SK-MEL-5 (cell line): ENCODE measurements around the gene RRP15. TPM values are rescaled to one million over a fixed set of nuclear protein-coding genes. Genes with fewer than 3 reads are reported as not detected.

Source experiments
- DNase-seq: peaks from one replicate; pipeline ENCODE4 v3.0.0-alpha.2; 2016; ENCODE audit warnings: low read depth, low spot score
- in situ Hi-C: cut with HindIII; loops from 2 replicates; pipeline ENCODE4 v1.10.0; 2016; ENCODE audit warnings: low sequenced_read_pairs, high pct_unique_total_duplicates, low pct_unique_long_range_greater_than_20kb
- total RNA-seq: library from RNA; depleted of rRNA; stranded (reverse); fragments of >200 nt; shearing (Covaris generic); gene quantifications from 2 replicates; pipeline ENCODE4 v1.2.3, GENCODE V29; 2014

The RRP15 gene
- total RNA-seq, 1 experiment from 2014 or later = 16.2 TPM

DNA sequence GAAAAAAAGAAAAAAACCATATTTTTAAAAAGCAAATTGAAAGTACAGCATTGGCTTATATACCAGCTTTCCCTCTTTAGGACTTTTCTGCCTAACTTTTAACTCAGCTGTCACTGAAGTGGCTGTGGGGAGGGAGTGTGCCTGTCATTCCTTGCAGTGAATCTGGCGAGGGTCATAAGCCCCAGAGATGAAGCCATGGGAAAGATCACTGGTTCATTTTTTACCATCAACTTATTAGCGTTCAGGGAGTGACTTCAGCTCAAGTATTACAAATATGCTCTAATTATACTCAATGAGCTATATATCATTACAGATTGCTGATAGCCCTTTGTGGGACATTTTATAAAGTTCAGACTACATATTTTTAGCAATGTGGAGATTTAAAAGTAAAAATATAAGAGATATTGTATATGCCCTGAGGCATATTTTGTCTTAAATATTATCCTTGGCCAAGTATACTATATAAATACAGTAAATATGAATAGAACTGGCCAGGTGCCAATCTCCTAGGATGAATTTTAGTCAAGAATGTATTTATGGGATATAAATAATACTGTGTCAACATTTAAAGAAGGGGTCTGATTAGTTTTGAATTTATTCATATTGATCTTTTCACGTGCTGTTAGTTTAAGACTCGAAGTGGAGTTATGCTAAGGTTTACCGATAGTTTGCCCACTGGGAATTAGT, 64.4 kb downstream of the RRP15 start:
- in situ Hi-C loops = no loop called here
- DNase-seq = no peak

DNA sequence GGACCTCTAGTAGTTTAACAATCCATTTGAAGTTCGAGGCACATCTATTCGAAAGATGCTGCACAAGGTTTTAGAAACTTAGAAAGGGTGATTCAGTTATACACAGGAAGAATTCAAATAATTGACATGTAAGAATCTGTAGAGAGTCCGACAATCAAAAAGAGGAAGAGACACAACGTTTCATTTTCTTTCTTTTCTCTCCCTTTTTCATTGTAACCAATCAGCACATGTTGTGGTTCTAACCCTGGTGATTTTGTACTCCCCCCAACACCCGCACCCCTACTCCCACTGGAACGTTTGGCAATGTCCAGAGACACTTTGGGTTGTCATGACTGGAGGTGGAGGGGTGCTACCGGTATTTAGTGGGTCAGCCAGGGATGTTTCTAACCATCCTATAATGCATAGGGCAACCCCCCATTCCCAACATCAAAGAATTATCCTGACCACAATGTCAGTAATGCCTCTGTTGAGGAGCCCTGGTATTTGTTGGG, 65.0 kb downstream of the RRP15 start:
- in situ Hi-C loops = no loop called here
- no peak for DNase-seq

DNA sequence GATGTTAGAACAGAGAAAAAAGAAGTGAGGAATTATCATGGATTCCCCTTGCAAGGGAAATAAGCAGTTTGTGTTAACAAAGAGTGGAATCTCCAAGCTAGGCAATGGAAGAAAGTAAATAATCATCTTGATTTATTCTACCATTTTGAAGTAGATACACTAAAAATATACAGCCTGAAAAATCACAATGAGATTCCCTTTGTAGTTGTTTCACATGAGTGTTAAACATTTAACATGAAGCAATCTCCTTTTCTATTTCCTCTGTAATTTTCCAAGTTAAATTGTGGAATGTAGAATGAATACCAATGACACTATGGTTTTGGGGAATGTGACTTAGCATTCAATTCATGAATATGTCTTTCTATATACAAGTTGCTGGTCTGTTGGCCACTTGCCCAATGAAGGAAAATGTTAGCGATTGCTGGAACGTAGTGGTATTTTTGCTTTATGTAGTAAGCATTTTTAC, 65.7 kb downstream of the RRP15 start:
- in situ Hi-C loops = no loop called here
- DNase-seq = peak; percentile 57

DNA sequence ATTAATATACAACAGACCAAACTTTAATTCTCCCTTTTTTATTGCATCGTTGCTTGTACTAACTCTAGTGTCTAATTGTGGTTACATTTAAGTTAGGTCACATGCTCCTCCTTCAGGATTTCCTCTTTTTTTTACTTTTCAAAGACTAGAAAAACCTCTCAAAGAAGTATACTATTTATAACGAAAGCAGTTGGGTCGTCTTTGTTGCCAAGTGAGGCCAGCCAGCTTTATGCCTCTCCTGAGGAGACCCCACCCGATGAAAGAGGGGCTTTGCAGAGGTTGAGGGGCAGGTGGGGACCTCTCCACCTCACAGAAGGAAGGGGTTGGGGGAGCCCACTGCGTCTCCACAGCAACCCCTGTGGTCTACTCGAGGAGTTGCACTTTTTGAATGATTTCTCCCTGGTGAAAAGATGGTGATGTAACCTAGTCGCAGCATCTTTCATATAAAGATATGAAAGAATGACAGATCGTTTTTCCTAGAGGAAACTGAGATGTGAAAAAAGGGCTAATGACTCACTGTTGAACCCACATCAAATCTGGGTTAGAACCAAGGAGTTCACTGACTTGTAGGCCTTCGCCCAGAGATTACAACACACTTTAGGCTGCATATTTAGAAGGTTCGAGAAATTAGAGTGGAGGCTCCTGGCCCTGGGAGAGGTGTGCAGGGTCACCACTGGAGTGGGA, 66.4 kb downstream of the RRP15 start:
- in situ Hi-C loops = no loop called here
- DNase-seq = peak; percentile 68

DNA sequence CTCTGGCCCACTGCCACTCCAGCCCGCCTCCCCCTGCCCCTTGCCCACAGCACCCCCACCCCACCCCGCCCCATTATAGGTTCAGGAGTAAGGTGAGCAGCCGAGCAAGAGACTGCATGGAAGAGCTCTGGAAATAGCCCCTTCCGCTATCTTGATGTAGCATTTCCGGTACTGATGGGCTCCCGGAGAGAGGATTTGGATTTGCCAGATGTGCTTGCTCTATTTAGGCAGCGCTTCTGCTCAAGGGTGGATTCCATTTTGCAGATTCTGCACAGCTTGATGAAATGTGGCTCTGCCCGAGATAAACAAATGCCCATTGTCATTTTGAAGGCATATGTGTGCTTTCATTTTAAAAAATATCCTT, 67.0 kb downstream of the RRP15 start:
- in situ Hi-C loops = no loop called here

DNA sequence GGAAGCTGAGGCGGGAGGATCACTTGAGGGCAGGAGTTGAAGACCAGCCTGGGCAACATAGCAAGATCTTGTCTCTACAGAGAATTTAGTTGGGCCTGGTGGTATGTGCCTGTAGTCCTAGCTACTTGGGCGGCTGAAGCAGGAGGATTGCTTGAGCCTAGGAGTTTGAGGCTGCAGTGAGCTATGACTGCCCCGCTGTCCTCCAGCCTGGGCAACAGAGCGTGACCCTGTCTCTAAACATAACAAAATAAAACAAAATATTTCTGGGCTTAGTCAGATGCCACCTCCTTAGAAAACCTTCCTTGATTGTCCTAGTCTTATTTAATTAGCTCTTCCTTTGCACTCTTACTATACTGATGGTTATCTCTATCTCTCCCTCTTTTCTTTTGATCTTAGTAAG, 68.6 kb downstream of the RRP15 start:
- DNase-seq = no peak
- in situ Hi-C loops = no loop called here

More for the DNA sequence above, 67.0 kb downstream of the RRP15 start:
- DNase-seq = no peak

DNA sequence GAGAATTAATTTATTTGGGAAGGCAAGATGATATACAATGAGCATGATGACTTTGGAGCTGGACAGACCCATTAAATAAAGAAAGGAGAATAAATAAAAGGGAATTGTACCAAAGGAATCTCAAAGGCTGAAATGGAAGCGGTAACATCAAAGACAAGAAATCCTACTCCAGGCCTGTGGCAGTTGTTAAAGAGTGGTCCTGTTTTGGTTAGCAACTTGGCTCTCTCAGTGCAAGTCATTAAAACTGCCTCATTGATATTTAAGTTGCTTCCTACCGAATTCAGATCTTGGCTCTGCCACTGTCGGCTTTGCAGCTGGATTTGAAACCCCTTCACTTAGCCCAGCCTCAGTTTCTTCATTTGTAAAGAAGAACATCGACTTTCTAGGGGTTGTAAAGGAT, 70.2 kb downstream of the RRP15 start:
- in situ Hi-C loops = no loop called here
- DNase-seq = no peak

DNA sequence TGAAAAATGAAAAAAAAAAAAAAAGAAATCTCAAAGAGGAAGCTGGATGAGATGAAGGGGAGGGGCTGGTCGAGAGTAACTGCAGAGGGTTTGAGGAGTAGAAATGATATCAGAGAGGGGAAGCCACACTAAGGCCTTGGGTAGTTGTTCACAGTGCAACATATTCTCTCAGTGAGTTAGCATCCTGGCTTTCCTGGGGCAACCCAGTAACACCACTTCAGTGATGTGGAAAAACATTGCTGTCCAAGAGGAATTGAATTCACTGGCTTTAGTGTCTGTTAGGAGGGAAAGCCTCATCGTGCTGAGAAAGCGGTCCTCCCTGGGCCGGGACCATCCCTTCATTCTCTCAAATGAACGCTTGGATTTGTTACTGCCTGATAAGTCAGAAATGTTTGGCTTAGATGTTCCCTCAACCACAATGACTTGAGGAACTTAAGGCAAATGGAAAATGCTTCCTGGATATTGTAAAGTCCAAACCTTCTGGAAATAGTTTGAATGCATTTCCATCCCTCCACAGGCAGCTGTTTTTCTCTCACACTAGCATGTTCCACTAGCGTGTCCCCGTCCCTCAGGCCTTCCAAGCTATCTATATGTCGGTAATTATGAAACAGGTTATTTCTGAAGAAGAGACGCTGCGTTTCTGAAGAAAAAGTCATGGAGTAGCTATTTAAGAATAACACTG, 72.3 kb downstream of the RRP15 start:
- in situ Hi-C loops = no loop called here

DNA sequence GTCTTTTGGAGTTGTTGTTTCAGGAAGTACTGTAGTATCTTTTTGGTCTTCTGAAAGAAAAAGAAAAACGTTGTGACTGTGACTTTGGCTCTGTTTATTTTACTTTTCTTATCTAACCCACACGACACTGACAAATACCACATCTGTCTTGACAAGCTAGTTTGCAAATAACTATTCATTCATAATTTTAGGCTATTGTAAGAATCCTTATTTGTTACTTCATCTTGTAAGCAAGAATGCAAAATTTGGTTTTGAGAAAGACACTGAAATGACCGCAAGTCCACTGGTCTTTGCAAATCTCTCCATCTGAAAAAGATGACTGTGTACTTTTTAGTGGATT, 72.8 kb downstream of the RRP15 start:
- in situ Hi-C loops = no loop called here
- no peak for DNase-seq

More for the DNA sequence above, 72.3 kb downstream of the RRP15 start:
- no peak for DNase-seq

DNA sequence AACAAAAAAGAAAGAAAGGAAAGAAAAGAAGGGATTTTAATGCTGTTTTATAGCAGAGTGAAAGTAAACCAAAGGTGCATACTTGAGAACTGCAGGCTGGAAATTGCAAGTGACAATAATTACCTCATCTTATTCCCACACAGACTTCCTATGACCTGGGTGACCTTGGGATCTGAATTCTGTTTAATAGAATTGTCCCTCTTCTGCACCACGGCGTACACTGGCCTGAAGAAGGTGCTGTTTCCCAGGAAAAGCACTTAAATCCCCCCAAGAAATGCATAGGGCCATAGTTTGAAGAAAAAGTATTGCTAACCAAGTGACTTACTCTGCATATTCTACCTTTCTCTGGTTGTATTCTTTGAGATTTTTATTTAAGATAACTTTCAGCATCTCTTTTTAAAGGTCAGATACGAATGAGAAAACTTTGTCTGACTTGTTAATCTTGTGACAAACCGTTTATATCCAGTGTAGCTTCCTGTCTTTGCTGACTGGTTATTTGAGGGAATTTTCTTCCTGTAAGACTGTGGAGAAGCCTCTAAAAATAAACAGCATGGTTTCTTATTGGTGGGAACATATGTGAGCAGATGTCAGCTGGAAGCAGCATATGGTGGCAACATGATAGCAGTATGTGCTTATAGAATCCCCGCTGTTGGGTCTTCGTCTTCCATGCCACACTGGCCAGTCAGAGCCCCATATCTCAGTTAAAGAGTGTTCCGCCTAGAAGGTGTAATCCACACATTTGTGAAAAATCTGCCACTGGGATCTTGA, 76.4 kb downstream of the RRP15 start:
- DNase-seq = peak; percentile 82
- in situ Hi-C loops = no loop called here

DNA sequence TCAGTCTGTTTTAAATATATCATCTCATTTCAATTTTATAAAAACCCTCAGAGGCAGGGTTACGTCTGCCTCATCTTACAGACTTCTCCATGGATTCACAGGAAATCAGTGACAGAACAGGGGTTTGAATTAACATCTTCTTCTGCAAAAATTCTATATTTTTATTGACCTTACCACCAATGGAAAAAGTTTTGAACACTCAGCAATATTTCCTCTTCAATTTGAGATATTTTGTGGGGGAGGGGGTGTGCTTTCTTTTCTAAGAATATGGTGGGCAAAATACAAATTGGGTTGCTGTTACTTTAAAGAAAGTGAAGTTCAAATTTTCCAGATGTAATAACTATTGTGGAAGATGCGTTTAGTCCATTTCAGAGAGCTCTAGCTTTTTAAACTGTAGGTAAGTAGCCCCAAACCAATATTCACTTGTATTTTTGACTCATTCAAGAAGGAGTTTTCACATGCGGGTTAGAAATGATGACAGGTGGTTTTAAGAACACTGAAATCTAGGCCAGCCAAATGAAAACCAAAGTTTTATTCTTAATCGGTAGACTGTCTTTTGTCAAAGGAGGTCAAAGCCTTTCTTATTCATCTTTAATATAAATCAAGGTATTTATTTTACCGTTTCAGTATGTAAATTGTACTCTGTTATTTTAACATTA, 77.5 kb downstream of the RRP15 start:
- in situ Hi-C loops = no loop called here

DNA sequence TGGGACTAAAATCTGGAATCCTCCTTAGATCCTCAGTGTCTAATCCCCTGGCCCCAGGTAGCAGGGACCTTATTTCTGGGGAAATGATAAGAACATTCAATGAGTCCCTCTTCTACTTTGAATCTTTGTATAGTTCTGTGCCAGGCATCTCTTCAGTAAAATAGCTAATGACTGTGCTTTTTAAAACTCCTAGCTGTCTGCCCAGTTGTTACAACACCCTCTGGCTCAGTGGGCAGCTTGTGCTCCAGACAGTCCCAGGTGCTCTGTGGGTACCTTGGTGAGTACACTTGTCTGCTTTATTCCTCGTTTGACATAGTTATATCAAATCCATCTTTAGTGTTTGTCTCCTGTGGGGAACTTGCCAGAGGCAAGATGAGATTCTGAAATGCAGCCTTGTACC, 78.0 kb downstream of the RRP15 start:
- in situ Hi-C loops = no loop called here
- DNase-seq = no peak

More for the DNA sequence above, 77.5 kb downstream of the RRP15 start:
- DNase-seq = no peak

DNA sequence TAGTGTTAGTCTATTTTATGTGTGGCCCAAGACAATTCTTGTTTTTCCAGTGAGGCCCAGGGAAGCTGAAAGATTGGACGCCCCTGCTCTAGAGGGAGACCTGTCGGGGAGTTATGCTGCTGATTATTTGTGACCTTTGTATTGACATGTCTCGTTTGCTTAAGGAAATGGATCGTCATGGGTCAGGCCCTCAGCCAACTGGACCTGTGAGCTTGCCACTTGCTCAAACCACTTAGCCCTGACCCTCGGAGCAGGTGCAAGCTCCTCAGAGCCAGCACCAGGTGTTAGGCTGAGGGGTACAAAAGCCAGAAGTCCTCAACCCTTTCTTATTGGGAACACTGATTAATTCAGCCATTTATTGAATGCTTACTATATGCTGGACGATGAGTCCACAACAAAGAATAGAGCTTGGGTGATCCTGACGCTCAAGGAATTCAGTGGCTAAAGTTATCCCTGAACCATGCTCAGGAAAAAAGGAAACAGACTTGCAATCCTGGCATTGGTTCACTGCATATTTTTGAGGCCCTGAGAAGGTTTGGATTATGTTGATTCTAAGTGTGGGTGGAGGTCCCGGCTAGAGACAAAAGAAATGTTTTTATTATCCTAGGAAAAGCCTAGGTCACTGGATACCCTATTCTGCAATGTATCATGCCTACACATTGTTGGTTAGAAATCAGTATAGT, 79.1 kb downstream of the RRP15 start:
- in situ Hi-C loops = no loop called here
- DNase-seq = no peak

DNA sequence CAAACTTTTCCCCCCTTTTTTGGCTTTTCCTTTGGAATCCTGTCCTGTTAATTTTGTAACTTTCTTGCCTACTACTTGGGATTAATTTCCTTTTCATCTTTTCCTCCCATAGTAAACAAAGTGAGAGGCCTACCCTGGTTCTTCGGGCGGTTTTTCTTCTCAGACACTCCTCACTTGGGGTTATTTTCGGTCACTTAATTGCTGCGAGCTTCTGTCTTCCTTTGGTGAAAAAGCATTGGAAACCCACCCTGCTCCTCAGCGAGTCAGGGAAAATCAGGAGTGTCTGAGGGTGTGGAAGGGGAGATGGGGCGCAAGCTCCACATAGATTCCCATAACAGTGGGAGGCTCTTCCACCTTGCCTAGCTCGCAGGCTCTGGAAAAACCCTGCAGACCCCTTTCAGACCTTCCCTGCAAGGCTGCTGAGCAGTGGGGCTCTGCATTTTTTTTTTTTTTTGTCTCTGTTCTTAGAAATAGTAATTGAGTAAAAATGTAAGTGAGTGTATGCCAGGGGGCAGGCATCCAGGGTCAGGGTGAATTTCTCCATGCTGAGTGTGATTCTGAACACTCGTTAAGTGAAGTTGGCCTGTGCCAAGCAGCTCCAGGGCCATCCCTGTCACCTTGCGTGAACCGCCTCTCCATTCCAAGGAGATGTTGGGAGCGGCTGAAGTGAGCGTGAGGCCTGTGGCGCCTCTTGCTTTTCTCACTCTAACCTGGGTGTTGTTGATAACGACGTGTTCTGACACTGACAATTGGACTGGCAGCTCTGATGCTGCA, 80.3 kb downstream of the RRP15 start:
- in situ Hi-C loops = no loop called here
- no peak for DNase-seq

DNA sequence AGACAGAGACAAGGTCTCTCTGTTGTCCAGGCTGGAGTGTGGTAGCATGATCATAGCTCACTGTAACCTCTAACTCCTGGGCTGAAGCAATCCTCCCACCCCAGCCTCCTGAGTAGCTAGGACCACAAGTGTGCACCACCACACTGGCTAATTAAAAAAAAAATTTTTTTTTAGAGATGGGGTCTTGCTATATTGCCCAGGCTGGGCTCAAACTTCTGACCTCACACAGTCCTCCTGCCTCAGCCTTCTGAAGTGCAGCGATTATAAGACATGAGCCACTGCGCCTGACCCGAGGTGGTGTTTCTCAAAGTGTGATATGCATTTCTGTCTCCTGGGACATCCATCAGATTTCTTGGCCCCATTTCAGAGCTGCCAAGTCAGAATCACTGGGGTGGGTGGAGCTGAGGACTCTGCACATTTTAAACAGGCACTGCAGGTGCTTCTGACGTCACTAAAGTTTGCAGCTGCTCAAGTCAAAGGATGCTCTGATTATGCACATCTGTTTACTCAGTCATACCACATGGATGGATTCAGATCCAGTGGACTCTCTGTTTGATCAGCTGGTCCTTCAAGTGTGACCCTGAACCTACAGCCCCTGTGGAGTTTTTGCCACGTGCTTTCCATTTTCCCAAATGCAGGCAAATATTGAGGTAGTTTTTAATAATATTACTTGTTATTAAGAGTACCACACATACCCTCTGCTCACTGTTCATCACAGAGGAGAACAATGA, 81.4 kb downstream of the RRP15 start:
- in situ Hi-C loops = no loop called here
- DNase-seq = no peak

DNA sequence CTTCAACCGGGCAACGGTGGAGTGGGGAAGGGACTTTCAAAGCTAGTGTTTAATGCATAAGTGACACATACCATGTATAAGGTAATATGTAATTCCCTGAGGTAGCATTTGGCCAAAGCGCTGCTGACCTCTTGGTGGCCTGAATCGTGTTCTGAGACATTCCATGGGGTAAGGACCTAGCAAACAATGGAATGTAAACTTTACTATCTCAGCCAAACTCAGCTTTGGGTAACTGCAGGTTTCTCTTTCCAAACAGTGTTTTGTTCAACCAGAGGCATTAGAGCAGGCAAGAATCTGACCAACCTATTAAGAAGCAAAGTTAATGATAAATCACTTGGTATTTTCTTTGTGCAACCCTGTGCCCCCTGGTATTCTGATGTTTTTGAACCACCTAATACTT, 82.0 kb downstream of the RRP15 start:
- DNase-seq = no peak
- in situ Hi-C loops = no loop called here
